NCI-H1417 treated with DMSO at 0.1 percent for 48 hours (cell line): ENCODE results near the gene GBF1.

Experiments used
- DNase-seq: peaks from one replicate; lab custom pipeline; 2025; lab: John Stamatoyannopoulos, UW

The GBF1 gene

DNA sequence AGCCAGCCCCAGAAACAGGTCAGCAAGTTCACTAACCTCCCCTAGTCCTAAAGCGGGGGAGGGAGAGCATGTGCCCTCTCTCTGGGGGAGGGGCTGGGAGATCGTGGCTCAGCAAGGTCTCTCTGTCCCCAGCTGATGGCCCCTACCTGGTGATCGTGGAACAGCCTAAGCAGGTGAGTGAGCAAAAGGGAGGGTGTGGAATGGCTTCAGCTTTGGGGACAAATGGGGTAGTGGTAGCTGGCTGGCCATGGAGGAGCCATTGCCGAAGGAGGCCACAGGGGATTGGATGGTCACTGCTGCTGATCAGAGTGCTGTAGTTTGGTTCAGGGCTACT lies 151.0 kb downstream of the GBF1 start:
- no peak for DNase-seq

- DNase-seq = no peak
Observed at GRCh38 chr10:102396730-102397151, 151.4 kb downstream of the GBF1 start.

DNA sequence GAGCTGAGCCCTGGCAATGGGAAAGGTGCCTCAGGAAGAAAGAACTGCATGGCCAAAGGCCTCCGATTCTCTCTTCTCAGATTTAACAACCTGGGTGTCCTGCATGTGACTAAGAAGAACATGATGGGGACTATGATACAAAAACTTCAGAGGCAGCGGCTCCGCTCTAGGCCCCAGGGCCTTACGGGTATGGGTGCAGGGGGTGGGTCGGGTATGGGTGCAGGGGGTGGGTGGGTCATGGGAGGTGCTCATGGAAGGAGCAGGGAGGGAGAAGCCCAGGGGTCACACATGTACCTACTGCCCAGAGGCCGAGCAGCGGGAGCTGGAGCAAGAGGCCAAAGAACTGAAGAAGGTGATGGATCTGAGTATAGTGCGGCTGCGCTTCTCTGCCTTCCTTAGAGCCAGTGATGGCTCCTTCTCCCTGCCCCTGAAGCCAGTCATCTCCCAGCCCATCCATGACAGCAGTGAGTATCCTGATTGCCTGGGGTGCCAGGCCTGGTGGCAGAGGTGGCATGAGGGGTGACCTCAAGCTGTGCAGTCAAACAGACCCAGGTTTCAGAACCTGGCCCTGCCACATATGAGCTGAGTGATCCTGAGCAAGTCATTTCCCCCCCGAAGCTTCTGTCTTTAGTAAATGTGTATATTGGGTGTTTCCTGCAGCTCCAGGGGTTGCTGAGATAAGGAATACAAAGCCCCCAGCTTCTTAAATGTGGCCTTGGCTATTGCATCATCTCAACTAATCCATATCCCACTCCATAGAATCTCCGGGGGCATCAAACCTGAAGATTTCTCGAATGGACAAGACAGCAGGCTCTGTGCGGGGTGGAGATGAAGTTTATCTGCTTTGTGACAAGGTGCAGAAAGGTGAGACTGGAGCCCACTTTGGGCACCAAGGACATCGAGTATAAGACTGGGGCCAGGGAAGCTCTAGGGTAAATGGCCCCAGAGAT lies 152.2 kb downstream of the GBF1 start:
- DNase-seq = no peak

- no peak for DNase-seq
Observed at GRCh38 chr10:102398172-102399020, 153.1 kb downstream of the GBF1 start.

GRCh38 chr10:102399217-102400021 lies 154.1 kb downstream of the GBF1 start:
- DNase-seq = no peak

- no peak for DNase-seq
Observed at GRCh38 chr10:102400076-102400475, 154.7 kb downstream of the GBF1 start.

- no peak for DNase-seq
Observed at GRCh38 chr10:102400598-102401341, 155.4 kb downstream of the GBF1 start.

GRCh38 chr10:102401342-102401654 lies 156.0 kb downstream of the GBF1 start:
- no peak for DNase-seq

DNA sequence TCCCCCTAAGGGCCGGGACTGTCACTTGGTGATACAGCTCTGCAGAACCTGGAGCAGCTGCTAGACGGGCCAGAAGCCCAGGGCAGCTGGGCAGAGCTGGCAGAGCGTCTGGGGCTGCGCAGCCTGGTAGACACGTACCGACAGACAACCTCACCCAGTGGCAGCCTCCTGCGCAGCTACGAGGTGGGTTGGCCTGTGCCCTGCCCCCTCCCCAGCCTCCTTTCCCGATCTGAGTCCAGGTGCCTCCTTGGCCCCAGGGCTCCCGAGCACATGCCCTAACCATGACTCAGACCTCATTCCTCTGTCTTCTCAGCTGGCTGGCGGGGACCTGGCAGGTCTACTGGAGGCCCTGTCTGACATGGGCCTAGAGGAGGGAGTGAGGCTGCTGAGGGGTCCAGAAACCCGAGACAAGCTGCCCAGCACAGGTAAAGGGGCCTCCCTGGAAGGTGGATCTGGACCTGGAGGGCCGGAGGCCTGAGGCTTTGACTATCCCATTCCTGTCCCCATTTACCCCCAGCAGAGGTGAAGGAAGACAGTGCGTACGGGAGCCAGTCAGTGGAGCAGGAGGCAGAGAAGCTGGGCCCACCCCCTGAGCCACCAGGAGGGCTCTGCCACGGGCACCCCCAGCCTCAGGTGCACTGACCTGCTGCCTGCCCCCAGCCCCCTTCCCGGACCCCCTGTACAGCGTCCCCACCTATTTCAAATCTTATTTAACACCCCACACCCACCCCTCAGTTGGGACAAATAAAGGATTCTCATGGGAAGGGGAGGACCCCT lies 156.6 kb downstream of the GBF1 start:
- no peak for DNase-seq

GRCh38 chr10:102402512-102402896 lies 157.2 kb downstream of the GBF1 start:
- DNase-seq = no peak

- no peak for DNase-seq
Observed at GRCh38 chr10:102403115-102403514, 157.8 kb downstream of the GBF1 start.

GRCh38 chr10:102404361-102405107 lies 159.2 kb downstream of the GBF1 start:
- no peak for DNase-seq

GRCh38 chr10:102405108-102405571 lies 159.8 kb downstream of the GBF1 start:
- no peak for DNase-seq

DNA sequence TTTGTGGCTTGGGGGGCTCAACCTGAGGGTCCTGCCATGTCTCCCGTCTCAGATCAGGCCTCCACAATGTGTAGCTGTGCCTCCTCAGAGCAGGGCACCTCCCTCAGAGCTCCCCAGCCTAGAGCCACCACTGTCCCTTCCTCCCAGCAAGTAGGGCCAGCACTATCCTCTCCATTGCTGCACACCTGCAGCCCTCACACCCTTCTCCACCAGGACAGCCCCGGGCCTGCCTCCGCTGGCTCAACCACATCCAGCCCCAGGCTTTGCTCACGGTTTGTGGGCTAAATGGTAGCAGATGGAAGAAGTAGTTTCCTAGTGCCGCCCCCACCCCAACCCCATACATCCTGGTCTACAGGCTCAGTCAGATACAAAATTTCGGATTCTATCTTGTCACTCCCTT lies 160.3 kb downstream of the GBF1 start:
- no peak for DNase-seq

GRCh38 chr10:102406815-102407214 lies 161.5 kb downstream of the GBF1 start:
- no peak for DNase-seq

GRCh38 chr10:102407425-102408130 lies 162.2 kb downstream of the GBF1 start:
- DNase-seq = no peak

- DNase-seq = no peak
Observed at GRCh38 chr10:102408131-102408727, 162.9 kb downstream of the GBF1 start.

GRCh38 chr10:102408728-102409603 lies 163.6 kb downstream of the GBF1 start:
- no peak for DNase-seq
